HG02759 (cell line): ENCODE data around the gene CD8A.
A peak's percentile ranks its signal among the peaks of the same experiment; 100 is the strongest.

Source experiments
- ATAC-seq: cut with Tn5 transposase; IDR thresholded peaks from one replicate; pipeline ENCODE4 v1.9.1; 2021; ENCODE audit warnings: mild to moderate bottlenecking, moderate library complexity; ENCODE audit not compliant: unreplicated experiment

The CD8A gene

DNA sequence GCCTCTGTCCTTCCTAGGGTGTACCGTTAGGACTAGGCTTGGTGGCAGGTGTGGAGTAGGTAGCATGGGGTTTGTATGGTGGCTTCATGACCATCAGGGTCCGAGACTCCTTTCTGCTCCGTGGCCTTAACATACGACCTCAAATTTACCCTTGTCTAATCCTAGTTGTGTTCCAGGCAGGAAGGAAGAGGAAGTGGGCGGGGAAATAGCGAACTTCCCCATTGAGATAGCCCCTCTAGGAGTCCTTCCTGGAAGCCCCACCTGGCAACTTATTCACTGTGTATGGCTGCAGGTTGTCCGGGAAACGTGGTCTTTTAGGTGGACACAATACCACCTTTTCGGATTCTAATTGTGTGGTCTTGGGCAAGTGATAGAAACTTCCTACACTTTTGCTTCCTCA is 9.3 kb downstream of the CD8A start:
- no peak for ATAC-seq

DNA sequence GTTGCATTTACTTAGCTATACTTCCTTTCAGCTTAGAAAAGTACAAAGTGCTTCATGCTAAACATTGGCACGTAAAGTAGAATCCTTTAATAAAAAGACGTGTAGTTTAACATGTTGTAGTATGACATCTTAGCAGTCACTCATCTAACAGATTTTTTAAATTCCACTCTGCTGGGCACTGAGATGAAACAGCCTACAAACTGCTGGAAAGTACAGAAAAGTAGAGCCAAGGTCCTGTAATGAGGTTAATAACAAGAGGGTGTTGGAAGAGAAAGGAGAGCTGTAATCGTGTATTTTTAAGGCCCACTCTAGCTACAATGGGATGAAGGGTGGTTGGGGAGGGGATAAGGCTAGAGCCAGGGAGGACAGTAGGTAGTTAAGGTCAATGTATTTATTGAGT is 10.7 kb downstream of the CD8A start:
- ATAC-seq: no peak

DNA sequence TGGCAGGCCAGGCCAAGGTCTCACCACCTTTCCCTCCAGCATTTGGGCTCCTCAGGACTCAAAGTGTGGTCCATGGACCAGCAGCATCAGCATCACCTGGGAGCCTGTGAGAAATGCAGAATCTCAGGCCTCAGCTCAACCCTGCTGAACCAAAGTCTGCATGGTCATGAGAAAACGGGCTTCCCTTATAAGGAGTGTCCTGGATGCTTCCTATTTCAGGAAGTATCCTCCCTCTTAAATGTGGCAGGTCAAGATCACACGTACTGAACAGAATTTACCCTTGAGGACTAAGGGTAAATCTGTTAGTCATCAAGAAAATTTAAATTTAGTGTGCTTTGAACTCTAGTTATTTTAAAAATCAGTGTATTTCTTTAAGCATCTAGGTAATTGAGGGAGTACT is 11.8 kb downstream of the CD8A start:
- ATAC-seq: no peak

DNA sequence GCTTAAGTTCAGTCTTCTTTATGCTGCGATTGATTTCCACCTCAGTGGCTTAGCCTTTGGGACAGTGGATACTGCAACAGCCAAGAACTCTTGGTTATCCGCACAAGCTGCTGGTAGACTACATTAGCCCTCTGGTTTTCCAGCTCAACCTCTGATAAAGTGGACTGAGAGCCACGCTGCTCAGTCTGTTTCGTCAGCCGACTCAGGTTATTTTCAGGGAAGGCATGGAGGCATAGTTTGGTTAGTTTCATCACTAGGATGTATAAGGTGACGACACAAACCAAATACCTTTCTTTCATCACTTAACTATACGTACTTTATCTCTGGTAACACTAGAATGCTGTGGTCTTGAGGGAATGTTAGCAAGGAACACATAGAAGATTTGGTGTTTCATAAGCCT is 14.2 kb downstream of the CD8A start:
- ATAC-seq: no peak

DNA sequence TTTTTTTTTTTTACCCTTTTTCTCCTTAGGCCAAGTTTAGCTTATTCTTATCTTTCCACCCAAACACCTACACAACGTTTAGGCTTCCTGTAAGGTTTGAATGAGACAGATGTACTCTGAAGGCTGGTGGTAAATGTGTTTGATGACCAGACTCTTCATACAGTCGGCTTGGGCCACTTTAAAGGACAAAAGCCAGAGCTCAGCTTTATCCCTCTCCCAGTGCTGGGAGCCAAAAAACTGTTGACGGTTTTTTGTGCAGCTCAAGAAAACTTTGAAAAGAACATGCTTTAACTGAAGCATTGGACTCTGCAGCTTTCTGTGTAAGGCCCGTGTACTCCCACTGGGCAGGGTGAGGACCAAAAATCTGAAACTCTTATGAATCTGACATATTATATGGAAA is 15.4 kb downstream of the CD8A start:
- no peak for ATAC-seq

DNA sequence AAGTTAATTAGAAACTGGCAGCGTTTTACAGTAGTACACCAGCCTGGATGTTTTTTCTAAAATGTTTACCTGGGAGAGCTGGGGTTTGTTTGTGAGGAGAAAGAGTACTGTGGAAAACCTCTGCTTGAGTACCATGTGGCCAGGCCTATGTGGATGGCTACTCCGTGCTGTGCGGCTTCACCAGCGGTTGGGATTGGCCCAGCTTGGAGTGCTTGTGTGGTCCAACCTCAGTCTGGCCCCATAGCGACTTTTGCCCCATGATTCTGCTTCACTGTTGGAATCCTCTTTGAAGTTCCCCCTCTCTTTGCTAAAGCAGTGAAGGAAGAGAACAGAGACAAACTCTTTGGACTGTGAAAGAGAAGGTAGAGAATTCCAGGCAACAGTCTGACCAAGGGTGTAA is 15.9 kb downstream of the CD8A start:
- no peak for ATAC-seq

DNA sequence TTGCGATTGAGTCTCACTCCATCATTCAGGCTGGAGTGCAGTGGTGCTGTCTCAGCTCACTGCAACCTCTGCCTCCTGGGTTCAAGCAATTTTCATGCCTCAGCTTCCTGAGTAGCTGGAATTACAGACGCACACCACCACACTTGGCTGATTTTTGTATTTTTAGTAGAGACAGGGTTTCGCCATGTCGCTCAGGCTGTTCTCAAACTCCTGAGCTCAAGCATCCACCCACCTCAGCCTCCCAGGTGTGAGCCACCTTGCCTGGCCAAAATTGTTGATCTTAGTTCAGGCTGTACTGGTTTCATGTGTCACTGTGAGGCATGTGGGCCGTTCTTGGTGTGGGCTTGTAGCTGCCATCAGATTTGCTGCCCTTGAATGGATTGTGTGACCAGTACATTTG is 18.1 kb downstream of the CD8A start:
- ATAC-seq: no peak

DNA sequence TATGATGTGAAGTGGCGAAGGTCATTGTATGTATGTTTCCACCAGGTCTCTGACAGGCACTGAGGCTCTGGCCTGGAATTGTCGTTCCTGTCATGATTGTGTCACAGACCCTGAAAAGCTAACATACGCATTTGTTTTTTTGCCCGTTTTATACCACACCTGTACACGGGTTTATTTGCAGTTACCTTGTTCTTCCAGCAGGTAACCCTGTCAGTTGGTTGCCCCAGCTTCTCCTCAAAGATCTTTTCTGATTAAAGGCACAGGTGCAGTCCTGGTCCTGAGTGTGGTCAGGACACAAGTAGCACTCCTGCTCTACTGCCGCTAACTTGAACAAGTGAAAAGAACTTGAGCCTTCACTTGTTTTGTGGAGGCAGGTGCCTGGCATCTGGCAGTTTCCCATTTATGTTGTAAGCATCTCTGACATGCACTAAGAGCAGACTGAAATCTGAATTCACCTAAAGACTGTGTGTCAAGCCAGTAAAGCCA is 19.9 kb downstream of the CD8A start:
- ATAC-seq: no peak

DNA sequence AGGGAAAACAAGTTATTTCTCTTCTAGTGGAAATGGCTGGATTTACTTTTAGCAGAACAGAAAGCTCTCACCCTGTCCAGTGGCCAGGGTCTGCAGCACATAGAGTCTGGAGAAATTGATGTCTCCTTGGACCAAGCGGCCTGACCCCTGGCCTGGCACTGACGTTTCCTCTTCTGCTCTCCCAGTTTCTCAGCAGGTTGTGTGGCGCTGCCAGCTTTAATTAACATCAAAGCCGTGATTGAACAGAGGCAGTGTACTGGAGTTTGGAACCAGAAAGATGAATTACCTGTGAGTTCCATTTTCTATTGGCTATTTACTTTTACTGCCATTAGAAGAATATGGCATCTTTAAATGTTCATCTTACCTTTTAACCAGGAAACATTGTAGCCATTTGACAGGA is 20.9 kb downstream of the CD8A start:
- ATAC-seq: no peak

DNA sequence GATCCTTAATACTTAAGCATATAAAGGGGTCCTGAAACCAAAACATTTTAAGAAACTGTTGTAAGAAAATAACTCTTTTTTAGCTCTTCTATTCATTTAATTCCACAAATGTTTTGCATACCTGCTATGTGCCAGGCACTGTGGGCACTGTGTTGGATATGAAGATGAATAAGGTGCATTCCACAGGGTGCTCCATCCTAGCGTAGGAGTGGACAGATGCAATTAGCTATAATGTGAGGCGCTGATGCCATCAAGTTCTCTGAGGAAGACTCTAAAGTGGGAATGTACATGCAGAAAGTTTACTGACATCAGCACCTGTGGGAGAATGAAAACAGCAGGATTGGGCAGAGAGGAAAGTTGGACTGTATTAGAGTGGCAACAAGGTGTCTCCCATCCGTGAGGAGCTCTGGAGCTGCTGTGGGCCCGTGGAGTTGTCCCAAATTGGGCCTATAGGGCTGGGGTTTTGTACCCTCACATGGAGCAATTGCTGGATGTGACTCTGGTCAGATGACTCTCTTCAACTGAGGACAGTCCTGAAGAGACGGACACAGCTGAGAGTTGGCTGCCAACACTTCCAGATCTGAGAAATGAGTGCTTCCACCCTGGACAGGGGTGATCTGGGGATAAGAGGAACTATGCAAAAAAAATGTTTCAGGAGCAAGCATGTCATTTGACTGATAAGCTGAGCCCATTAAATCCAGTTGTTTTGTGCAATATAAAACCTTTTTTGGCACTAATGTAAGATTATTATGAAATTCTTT is 22.3 kb downstream of the CD8A start:
- no peak for ATAC-seq

DNA sequence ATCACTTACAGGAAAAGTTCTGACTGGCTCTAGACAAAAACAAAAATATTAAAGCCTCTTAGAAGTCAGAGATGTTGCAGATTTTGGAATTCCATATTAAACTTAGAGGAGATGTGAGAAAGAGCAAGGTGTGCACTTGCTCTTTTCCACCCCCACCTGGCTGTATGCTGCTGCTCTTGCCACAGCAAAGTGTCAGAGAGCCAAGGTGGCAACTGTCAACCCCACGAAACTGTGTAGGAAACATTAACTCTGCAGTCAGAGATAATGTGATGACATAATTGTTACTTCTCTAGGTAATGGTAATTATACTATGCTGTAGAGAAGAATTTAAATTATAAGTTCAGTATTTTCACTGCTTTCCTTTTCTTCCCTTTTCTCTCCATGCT is 25.4 kb downstream of the CD8A start:
- no peak for ATAC-seq

DNA sequence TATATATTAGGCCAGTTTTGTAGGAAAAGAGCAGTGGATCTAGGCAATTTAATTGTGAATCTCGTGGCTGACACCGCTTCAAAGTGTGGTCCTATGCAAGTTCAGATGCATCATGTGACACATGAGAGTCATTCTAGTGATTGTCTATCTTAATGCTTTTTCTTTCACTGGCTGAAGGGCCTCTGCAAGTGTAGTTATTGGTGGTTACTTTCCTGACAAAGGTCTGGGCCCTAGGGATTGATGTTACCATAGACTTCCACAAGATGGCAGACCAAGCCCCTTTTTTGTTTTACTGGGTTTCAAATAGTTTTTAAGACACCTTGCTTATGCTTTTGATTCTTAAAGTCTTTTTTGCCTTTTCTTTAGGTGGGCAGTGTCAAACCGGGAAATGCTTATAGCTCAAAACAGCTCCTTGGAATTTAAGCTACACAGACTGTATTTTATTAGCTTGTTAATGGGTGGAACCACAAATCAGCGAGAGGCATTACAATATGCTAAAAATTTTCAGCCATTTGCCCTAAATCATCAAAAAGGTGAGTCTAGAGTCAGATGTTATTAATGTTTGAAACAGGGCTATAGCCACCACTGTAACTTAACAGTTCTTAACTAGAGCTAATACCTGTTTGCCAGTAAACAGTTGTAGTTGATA is 25.9 kb downstream of the CD8A start:
- ATAC-seq: peak; percentile 65

DNA sequence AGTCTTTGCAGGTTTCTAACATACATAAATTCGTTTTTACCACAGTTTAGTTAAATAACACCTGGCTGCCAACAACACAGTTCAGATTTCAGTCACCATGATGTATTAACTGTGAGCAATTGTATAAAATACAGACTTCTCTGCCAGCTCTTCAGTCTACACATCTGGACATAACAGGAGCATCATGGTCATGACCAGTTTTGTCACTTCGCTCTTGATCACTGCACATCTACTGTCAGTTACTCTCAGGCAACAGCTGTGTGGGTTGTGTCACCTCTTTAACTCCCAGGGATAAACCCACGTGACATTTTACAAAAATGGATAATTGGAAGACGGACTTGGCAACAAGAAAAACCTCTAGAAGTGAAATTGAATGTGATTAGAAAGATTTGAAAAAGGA is 30.3 kb downstream of the CD8A start:
- ATAC-seq: no peak

DNA sequence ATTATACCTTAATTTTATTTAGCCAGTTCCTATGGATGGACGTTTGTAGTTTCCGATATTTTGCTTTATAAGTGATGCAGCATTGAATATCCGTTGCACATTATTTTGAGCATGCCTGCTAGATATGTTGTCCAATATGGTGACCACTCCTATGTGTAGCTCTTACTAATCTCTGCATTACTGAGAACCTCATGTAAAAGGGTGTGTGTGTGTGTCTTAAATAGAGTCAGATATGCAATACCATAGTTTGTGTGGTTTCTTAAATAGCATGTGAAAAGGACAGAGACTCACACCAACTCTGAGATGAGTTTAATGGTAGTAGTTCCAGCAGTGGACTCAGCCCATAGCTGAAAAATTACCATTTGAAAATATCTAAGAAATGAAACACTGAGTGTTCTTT is 32.3 kb downstream of the CD8A start:
- ATAC-seq: no peak

DNA sequence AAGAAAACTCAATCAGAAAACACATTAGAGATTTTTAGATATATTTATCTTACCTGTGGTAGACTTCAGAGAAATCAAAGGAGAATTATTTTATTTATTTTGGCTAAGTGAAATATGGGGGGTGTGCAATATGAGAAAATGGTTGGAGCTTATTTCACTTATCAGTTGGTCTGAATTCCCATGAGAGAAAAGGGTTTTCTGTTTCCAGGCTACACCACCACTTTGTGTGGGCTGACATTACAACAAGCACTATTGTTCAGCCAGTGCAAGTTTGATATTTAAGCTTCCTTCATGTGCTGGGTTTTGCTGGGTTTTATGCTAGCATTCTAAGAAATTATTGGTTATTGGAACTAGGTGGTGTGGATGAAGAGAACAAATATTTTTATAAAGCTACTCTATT is 37.1 kb downstream of the CD8A start:
- no peak for ATAC-seq

DNA sequence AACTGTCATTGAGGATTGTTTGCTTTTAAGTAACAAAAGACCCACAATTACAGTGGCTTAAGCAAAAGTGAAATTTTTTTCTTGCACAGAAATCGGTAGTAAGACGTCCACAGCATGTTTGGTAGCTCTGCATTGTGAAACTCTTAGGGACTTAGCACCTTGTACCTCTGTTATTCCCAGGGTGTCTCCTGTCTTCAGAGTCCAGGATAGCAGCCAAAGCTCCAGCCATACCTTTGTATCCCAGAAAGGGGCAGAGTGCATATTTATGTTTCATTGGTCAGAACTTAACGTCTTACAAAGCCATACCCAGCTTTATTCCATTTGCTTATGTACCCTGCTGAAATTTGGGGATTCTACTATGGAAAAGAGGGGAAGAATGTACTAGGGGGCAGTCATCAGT is 37.8 kb downstream of the CD8A start:
- no peak for ATAC-seq

DNA sequence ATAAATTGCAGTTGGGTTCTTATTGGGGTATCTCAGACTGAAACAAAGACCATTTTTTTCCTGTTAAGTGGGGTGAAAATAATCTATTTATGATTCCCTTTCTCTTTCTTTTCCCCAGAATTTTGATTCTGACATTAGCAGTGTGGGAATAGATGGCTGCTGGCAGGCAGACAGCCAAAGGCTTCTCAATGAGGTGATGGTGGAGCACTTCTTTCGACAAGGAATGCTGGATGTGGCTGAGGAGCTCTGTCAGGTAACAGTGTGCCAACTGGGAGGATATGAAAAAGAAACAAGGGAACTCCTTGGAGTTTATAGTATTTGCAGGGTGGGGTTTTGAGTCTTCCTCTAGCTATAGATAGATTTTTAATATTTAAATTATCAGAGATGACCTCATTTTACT is 38.9 kb downstream of the CD8A start:
- no peak for ATAC-seq

DNA sequence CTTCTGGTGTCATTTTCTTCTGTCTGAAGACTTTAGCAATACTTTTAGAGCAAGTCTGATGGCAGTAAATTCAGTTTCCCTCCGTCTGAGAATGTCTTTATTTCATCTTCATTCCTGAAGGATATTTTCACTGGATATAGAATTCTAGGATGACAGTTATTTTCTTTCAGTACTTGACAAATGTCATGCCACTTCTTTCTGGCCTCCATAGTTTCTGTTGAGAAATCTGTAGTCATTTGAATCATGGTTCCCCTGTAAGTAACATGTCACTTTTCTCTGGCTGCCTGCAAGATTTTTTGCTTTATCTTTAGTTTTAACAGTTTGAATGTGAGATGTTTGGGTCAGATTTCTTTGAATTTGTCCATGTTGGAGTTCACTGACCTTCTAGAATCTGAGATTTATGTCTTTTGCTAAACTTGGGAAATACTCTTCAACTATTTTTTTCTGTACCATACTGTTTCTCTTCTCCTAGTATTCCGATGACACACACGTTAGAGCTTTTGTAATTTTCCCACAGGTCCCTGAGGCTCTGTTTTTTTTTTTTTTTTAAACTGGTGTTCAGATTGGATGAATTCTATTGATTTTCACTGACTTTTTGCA is 40.4 kb downstream of the CD8A start:
- ATAC-seq: no peak

DNA sequence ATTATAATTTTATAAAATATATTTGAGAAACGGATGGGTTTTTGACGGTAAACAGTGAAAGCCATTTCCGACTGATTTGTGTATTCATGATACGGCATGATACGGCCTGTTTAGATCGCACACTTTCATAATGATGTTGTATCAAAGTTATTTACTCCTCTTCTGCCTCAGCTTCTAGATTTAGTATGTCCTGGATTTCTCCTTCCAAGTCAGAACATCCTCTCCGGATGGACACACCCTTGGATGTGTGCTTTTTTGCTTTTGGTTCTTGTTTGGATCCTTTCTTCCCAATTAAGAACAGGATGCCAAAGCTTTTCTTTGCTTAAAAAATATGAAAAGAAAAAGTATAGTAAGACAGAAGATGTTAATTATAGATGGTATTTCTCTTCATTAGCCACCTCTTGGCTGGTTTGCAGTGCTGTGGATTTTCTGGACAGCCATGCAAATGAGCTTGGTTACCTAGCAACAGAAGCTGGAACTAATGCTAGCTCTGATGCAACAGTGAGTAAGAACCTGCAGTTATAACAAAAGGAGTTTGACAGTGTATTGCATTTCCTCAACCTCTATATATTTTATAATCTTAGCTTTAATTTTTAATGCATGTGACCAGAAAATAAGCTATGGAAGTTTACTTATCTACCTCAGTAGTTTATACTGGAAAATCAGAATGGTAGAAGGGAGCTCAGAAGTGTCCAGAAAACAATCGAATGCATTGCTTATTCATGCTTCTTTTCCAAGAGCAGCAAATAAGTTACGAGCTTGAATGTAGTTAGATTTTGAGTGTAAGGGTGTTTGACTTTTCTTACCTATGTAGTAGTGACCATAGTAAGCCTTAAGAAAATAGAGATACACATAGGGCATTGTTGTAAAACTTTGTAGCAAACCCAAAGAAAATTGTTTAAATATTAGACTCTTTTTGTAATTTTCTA is 42.7 kb downstream of the CD8A start:
- ATAC-seq: no peak

DNA sequence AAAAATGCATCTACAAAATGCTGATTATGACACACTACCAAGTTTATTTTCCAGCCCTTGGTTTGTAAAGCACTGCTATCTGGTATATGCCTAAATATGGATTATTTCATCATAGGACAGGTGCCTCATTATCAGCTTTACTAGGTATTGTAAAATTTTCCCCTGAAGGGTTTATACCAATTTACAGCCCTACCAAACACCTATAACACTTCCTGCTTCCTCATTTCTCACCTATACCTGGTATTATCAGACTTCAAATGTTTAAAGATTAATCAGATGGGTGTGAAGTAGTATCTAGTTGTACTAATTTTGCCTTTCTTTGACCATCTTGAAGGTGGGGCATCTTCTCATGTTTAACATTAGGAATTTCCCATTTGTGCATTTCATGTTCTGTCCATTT is 43.8 kb downstream of the CD8A start:
- no peak for ATAC-seq

DNA sequence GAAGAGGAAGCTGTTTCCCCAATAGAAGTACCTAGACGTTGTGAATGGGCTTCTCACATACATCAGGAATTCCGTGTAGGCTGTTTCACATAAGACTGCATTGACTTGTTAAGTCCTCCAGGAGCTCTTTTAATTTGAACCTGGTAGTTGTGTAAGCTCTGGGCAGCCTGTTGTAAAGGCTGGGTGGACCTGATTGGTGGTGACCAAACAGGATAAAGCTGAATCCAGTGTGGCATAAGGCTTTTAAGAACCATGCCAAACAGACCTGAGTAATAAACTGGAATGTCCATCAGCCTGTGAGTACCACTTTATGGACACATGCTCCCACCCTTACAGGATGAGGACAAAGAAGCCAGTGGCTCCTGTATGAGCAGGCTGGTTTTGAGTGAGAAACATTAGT is 46.6 kb downstream of the CD8A start:
- no peak for ATAC-seq
